GM12878 (cell line): Measurements from ENCODE around the gene KCNK7. TPM values are rescaled to one million over a fixed set of nuclear protein-coding genes. Genes with fewer than 3 reads are reported as not detected.
A peak's percentile ranks its signal among the peaks of the same experiment; 100 is the strongest.

Experiments
- ATAC-seq: fragments of 200-7000 bp; cut with Tn5 transposase; 3 replicates; pipeline ENCODE4 v1.9.1; 2020; ENCODE audit warnings: mild to moderate bottlenecking, moderate library complexity
- BruUV-seq: library from RNA; stranded (reverse); fragments of 400-500 nt; replicated peaks from 2 replicates; lab custom pipeline; 2021; lab: Mats Ljungman, UMichigan
- CTCF ChIA-PET: fragments of 300-600 bp; sonication (Branson Sonifier 250); formaldehyde crosslinking; extraction: SDS; loops from one replicate; lab custom pipeline; 2021; ENCODE audit warnings: inconsistent platforms; lab: Yijun Ruan, JAX
- POLR2A ChIA-PET: fragments of 350-600 bp; formaldehyde crosslinking; extraction: SDS; loops from one replicate; lab custom pipeline; 2021; ENCODE audit warnings: inconsistent platforms; lab: Charles Lee
- RAD21 ChIA-PET: fragments of 300-600 bp; sonication (Branson Sonifier 250); formaldehyde crosslinking; loops from one replicate; lab custom pipeline; 2023; ENCODE audit warnings: antibody characterized with exemption; ENCODE audit not compliant: unreplicated experiment; lab: Charles Lee
- SMC1A ChIA-PET: fragments of 300-600 bp; sonication (Branson Sonifier 250); formaldehyde crosslinking; loops from one replicate; lab custom pipeline; 2023; ENCODE audit not compliant: unreplicated experiment, uncharacterized antibody; lab: Charles Lee
- DNase-seq: peaks from one replicate; pipeline ENCODE4 v3.0.0-alpha.2; 2011; ENCODE audit warnings: low read depth, low spot score
- FAIRE-seq: peaks from 3 replicates; lab custom pipeline; 2011; peaks lifted over from hg19 to GRCh38; lab: Jason Lieb, UNC
- H2AFZ ChIP-seq: 2 replicates; pipeline ENCODE4 v1.6.0; 2011; ENCODE audit warnings: low read depth, low read length, control low read depth; ENCODE audit not compliant: control insufficient read depth
- H3K27ac ChIP-seq: 2 replicates; pipeline ENCODE4 v1.5.1; 2011; ENCODE audit warnings: control low read depth; ENCODE audit not compliant: control insufficient read depth, insufficient read depth
- H3K27me3 ChIP-seq, 2 experiments: replicated peaks in 1 of 2; 2 replicates each; pipeline versions ENCODE4 v1.6.0 to v1.6.1; 2011; ENCODE audit warnings: low read length in 1 of 2; ENCODE audit not compliant: control insufficient read depth in 2 of 2, insufficient read depth in 2 of 2
- H3K36me3 ChIP-seq, 2 experiments: 2 replicates each; pipeline ENCODE4 v1.5.1; 2011; ENCODE audit warnings: low read length in 1 of 2; ENCODE audit not compliant: control insufficient read depth in 2 of 2, insufficient read depth in 2 of 2
- H3K4me1 ChIP-seq: 2 replicates; pipeline ENCODE4 v1.6.1; 2011; ENCODE audit warnings: mild to moderate bottlenecking, low read length, moderate library complexity, mixed read lengths; ENCODE audit not compliant: control insufficient read depth, insufficient read depth
- H3K4me2 ChIP-seq: 2 replicates; pipeline ENCODE4 v1.6.0; 2011; ENCODE audit warnings: control low read depth; ENCODE audit not compliant: control insufficient read depth, insufficient read depth
- H3K4me3 ChIP-seq: fragments of 200-600 bp; sonication (generic); 2 replicates; pipeline ENCODE4 v1.5.1; 2016
- H3K79me2 ChIP-seq: 2 replicates; pipeline ENCODE4 v1.6.0; 2011; ENCODE audit warnings: low read length; ENCODE audit not compliant: control insufficient read depth, insufficient read depth
- H3K9ac ChIP-seq: 2 replicates; pipeline ENCODE4 v1.8.0; 2011; ENCODE audit warnings: low read length, control low read depth, mixed read lengths; ENCODE audit not compliant: control insufficient read depth, insufficient read depth
- H3K9me3 ChIP-seq: replicated peaks from 3 replicates; pipeline ENCODE4 v1.5.1; 2011; ENCODE audit warnings: mild to moderate bottlenecking, low read length; ENCODE audit not compliant: control insufficient read depth, insufficient read depth
- H4K20me1 ChIP-seq: 2 replicates; pipeline ENCODE4 v1.6.0; 2011; ENCODE audit not compliant: control insufficient read depth, insufficient read depth
- CBFB ChIP-seq: IDR thresholded peaks from 2 replicates; pipeline ENCODE4 v1.6.1; 2016; ENCODE audit warnings: antibody characterized with exemption, low read depth
- EED ChIP-seq: sonication (generic); IDR thresholded peaks from 2 replicates; pipeline ENCODE4 v1.6.1; 2016; ENCODE audit warnings: antibody characterized with exemption, low read depth
- HDGF ChIP-seq: fragments of 450-650 bp; IDR thresholded peaks from 2 replicates; pipeline ENCODE4 v1.6.1; 2016; ENCODE audit warnings: antibody characterized with exemption
- IKZF2 ChIP-seq, 2 experiments: fragments of 450-650 bp; IDR thresholded peaks; 2 replicates each; pipeline ENCODE4 v1.6.1; 2017; ENCODE audit warnings: mild to moderate bottlenecking in 2 of 2, moderate library complexity in 2 of 2
- IRF4 ChIP-seq: IDR thresholded peaks from 2 replicates; pipeline ENCODE4 v1.6.1; 2011; ENCODE audit warnings: low read depth, low read length
- MXI1 ChIP-seq: fragments of 150-350 bp; IDR thresholded peaks from 2 replicates; pipeline ENCODE4 v1.6.1; 2011; ENCODE audit warnings: low read depth, mild to moderate bottlenecking, inconsistent platforms, low read length, improper control_type of control experiment
- NBN ChIP-seq: fragments of 450-650 bp; IDR thresholded peaks from 2 replicates; pipeline ENCODE4 v1.6.1; 2016
- NKRF ChIP-seq: fragments of 450-650 bp; conservative IDR thresholded peaks from 2 replicates; pipeline ENCODE4 v1.6.1; 2017; ENCODE audit warnings: mild to moderate bottlenecking, moderate library complexity
- POLR2A ChIP-seq: IDR thresholded peaks from 2 replicates; pipeline ENCODE4 v1.6.1; 2011; ENCODE audit warnings: low read depth, mild to moderate bottlenecking, low read length
- RAD21 ChIP-seq: IDR thresholded peaks from 2 replicates; pipeline ENCODE4 v1.6.1; 2011; ENCODE audit warnings: mild to moderate bottlenecking, low read depth, low read length, moderate library complexity; ENCODE audit not compliant: insufficient read depth
- RAD51 ChIP-seq: fragments of 450-650 bp; IDR thresholded peaks from 2 replicates; pipeline ENCODE4 v1.6.1; 2016; ENCODE audit warnings: moderate library complexity, mild to moderate bottlenecking, inconsistent platforms
- SMARCA5 ChIP-seq: fragments of 450-650 bp; IDR thresholded peaks from 2 replicates; pipeline ENCODE4 v1.6.1; 2017; ENCODE audit warnings: mild to moderate bottlenecking
- SUZ12 ChIP-seq: fragments of 200-600 bp; sonication (generic); IDR thresholded peaks from one replicate; pipeline ENCODE4 v1.6.1; 2018; ENCODE audit warnings: antibody characterized with exemption, mild to moderate bottlenecking; ENCODE audit not compliant: unreplicated experiment
- TCF12 ChIP-seq: IDR thresholded peaks from 2 replicates; pipeline ENCODE4 v1.6.1; 2011; ENCODE audit warnings: low read depth, mild to moderate bottlenecking, low read length
- ZNF217 ChIP-seq: fragments of 450-650 bp; IDR thresholded peaks from 2 replicates; pipeline ENCODE4 v1.6.1; 2017; ENCODE audit warnings: antibody characterized with exemption, mild to moderate bottlenecking
- WGBS: methylation state at CpG from one replicate; pipeline ENCODE4 v1.1.6; 2016; ENCODE audit warnings: low lambda C conversion rate; ENCODE audit not compliant: insufficient replicate concordance, insufficient coverage; ENCODE audit errors: missing lambda C conversion rate; 5-methylcytosine and 5-hydroxymethylcytosine counted together
- in situ Hi-C: fragments of 300-500 bp; cut with MboI; formaldehyde crosslinking; loops from 9 replicates; pipeline ENCODE4 v1.14.3; 2018; ENCODE audit warnings: mixed read lengths
- intact Hi-C: fragments of 100-400 bp; cut with micrococcal nuclease; formaldehyde crosslinking; loops from one replicate; pipeline ENCODE4 v1.14.2; 2022; ENCODE audit not compliant: unreplicated experiment
- polyA plus RNA-seq, 11 experiments: library from polyadenylated mRNA; depleted of rRNA in 4 of 11; unstranded in 6 of 11; stranded (reverse) in 5 of 11; fragments of >200 nt; fragmentation: Nextera tagmentation in 4 of 11; fragmentation: Illumina TruSeq in 1 of 11; extraction: Ambion mirVana in 4 of 11; extraction: Trizol in 1 of 11; gene quantifications; 1 replicate in 1 of 11; 2 replicates in 10 of 11; pipeline versions ENCODE4 v1.2.1 to v1.2.3, GENCODE V29; 2011 to 2016; ENCODE audit warnings: inconsistent platforms in 2 of 11, missing spikeins in 2 of 11, low read depth in 1 of 11
- total RNA-seq, 4 experiments: library from RNA; depleted of rRNA in 3 of 4; stranded (reverse); fragments of >200 nt in 3 of 4; fragmentation: Illumina TruSeq in 1 of 4; extraction: Trizol in 1 of 4; gene quantifications; 2 replicates each; pipeline versions ENCODE4 v1.2.1 to v1.2.3, GENCODE V29; 2013 to 2021
- TF ChIP-seq, protein P1 (sequence below): fragments of 450-650 bp; IDR thresholded peaks from 2 replicates; pipeline ENCODE4 v1.6.1; 2016; ENCODE audit warnings: mild to moderate bottlenecking
- TF ChIP-seq, protein P2 (sequence below): fragments of 450-650 bp; IDR thresholded peaks from 2 replicates; pipeline ENCODE4 v1.6.1; 2017; ENCODE audit warnings: mild to moderate bottlenecking, low read depth, inconsistent platforms; ENCODE audit not compliant: poor library complexity, severe bottlenecking
- TF ChIP-seq, protein P3 (sequence below), 3 experiments: IDR thresholded peaks in 2 of 3; conservative IDR thresholded peaks in 1 of 3; 2 replicates each; pipeline ENCODE4 v1.5.1; 2011; ENCODE audit warnings: low read depth in 3 of 3, low read length in 3 of 3, mild to moderate bottlenecking in 3 of 3, control low read depth in 2 of 3, moderate library complexity in 2 of 3, inconsistent platforms in 1 of 3, mixed read lengths in 1 of 3; ENCODE audit not compliant: control insufficient read depth in 2 of 3, insufficient read depth in 1 of 3; ENCODE audit errors: extremely low read depth in 1 of 3

KCNK7 gene
- total and polyA plus RNA-seq, 10 of the 15 experiments (the other 5 are each of a cell fraction or from before 2014, with no cell fraction given) = 0.11 to 0.54 (median 0.23) TPM; not detected in 7

- BruUV-seq = no TSS peak
- Histone ChIP-seq H3K79me2 (peaks cover 66% of the 10 kb centered on the region), H3K9ac (peak overlapping the region; percentile 56; the same call in 1 of the 2 replicates), H2AFZ (no peak overlapping the region), H3K27me3 (no peaks in the 10 kb centered on the region), H3K9me3 (no peaks in the 10 kb centered on the region), H3K4me1 (peaks cover 25% of the 10 kb centered on the region), H3K4me2 (peak overlapping the region; percentile 94), H4K20me1 (no peaks in the 10 kb centered on the region), H3K4me3 (peak overlapping the region; percentile 79), H3K36me3 (no peaks in the 10 kb centered on the region; a peak in 1 of 4 replicates), H3K27ac (no peak overlapping the region)
- 7% methylated on average over 11 of the region's 11 CpGs for WGBS
- in situ Hi-C loops = no loop called here
- intact Hi-C loops = loop anchor here (5.0 kb wide), 1 partner anchor 155 kb away; no protein-coding TSS in a partner anchor
- CTCF ChIA-PET = interaction anchor here (0.7 to 5.5 kb wide), 12 partner anchors 10 to 289 kb away, joined by 3 to 89 read pairs (median 4); partner anchors contain the start of genes MUS81, PCNX3 and SIPA1
- RAD21 ChIA-PET = interaction anchor here (0.6 to 6.1 kb wide), 13 partner anchors 16 to 748 kb away, joined by 3 to 58 read pairs (median 6); partner anchors contain the start of genes MAP3K11 and PCNX3
- no peak for FAIRE-seq
- POLR2A ChIA-PET = interaction anchor here (0.8 to 4.7 kb wide), 7 partner anchors 17 to 75 kb away, joined by 4 to 66 read pairs (median 10); partner anchors contain the start of gene PCNX3
- DNase-seq = no peak
- SMC1A ChIA-PET = interaction anchor here (0.6 to 4.8 kb wide), 9 partner anchors 15 to 216 kb away, joined by 3 to 48 read pairs (median 4); partner anchors contain the start of genes PCNX3 and SIPA1
- ATAC-seq = no peak
- TF ChIP-seq SMARCA5 = no peak
- TF ChIP-seq NBN = peak; percentile 53
- TF ChIP-seq SUZ12 = no peak
- TF ChIP-seq CBFB = no peak
- TF ChIP-seq RAD51 = no peak
- no peak for TF ChIP-seq ZNF217
- TF ChIP-seq, protein P1, sequence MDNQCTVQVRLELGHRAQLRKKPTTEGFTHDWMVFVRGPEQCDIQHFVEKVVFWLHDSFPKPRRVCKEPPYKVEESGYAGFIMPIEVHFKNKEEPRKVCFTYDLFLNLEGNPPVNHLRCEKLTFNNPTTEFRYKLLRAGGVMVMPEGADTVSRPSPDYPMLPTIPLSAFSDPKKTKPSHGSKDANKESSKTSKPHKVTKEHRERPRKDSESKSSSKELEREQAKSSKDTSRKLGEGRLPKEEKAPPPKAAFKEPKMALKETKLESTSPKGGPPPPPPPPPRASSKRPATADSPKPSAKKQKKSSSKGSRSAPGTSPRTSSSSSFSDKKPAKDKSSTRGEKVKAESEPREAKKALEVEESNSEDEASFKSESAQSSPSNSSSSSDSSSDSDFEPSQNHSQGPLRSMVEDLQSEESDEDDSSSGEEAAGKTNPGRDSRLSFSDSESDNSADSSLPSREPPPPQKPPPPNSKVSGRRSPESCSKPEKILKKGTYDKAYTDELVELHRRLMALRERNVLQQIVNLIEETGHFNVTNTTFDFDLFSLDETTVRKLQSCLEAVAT = peak; percentile 46; the same call in 1 of the 2 replicates
- no peak for TF ChIP-seq MXI1
- TF ChIP-seq RAD21 = peak; percentile 28; the same call in 1 of the 2 replicates
- TF ChIP-seq IKZF2 (IDR thresholded peaks at IDR 0.05) = peak in 1 of 2 experiments; percentile 15; a peak in 1 of 4 replicates
- TF ChIP-seq, protein P2, sequence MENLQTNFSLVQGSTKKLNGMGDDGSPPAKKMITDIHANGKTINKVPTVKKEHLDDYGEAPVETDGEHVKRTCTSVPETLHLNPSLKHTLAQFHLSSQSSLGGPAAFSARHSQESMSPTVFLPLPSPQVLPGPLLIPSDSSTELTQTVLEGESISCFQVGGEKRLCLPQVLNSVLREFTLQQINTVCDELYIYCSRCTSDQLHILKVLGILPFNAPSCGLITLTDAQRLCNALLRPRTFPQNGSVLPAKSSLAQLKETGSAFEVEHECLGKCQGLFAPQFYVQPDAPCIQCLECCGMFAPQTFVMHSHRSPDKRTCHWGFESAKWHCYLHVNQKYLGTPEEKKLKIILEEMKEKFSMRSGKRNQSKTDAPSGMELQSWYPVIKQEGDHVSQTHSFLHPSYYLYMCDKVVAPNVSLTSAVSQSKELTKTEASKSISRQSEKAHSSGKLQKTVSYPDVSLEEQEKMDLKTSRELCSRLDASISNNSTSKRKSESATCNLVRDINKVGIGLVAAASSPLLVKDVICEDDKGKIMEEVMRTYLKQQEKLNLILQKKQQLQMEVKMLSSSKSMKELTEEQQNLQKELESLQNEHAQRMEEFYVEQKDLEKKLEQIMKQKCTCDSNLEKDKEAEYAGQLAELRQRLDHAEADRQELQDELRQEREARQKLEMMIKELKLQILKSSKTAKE = no peak
- TF ChIP-seq POLR2A = no peak
- no peak for TF ChIP-seq NKRF
- TF ChIP-seq HDGF = 0 out of 2 replicates have a peak, but pooled peaks have one; percentile 69
- TF ChIP-seq EED = no peak
- TF ChIP-seq, protein P3, sequence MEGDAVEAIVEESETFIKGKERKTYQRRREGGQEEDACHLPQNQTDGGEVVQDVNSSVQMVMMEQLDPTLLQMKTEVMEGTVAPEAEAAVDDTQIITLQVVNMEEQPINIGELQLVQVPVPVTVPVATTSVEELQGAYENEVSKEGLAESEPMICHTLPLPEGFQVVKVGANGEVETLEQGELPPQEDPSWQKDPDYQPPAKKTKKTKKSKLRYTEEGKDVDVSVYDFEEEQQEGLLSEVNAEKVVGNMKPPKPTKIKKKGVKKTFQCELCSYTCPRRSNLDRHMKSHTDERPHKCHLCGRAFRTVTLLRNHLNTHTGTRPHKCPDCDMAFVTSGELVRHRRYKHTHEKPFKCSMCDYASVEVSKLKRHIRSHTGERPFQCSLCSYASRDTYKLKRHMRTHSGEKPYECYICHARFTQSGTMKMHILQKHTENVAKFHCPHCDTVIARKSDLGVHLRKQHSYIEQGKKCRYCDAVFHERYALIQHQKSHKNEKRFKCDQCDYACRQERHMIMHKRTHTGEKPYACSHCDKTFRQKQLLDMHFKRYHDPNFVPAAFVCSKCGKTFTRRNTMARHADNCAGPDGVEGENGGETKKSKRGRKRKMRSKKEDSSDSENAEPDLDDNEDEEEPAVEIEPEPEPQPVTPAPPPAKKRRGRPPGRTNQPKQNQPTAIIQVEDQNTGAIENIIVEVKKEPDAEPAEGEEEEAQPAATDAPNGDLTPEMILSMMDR (IDR thresholded peaks at IDR 0.05 in 2 of 3, conservative IDR thresholded peaks at IDR 0.05 in 1 of 3; ENCODE audit: control insufficient read depth in 2 of 3, extremely low read depth in 1 of 3, insufficient read depth in 1 of 3, low read depth in 3 of 3, low read length in 3 of 3) = peak; percentile 36 to 60 (median 55); a peak in 5 of 6 replicates
- no peak for TF ChIP-seq IRF4
- no peak for TF ChIP-seq TCF12
These were observed 23.7 kb downstream of the KCNK7 start for GRCh38 chr11:65571940-65572339.
